LNCaP clone FGC (cell line): Measurements from ENCODE around the gene KRTAP16-1.

ENCODE experiments used
- DNase-seq: peaks from one replicate; pipeline ENCODE4 v3.0.0-alpha.2; 2011; ENCODE audit warnings: low read depth
- H3K4me3 ChIP-seq: 2 replicates; pipeline ENCODE4 v1.5.1; 2011; ENCODE audit warnings: mild to moderate bottlenecking, low read depth, low read length, control low read depth
- CTCF ChIP-seq: IDR thresholded peaks from 2 replicates; pipeline ENCODE4 v1.5.1; 2012; ENCODE audit warnings: mild to moderate bottlenecking; ENCODE audit not compliant: control insufficient read depth, insufficient read depth; ENCODE audit errors: extremely low read depth

The KRTAP16-1 gene

DNA sequence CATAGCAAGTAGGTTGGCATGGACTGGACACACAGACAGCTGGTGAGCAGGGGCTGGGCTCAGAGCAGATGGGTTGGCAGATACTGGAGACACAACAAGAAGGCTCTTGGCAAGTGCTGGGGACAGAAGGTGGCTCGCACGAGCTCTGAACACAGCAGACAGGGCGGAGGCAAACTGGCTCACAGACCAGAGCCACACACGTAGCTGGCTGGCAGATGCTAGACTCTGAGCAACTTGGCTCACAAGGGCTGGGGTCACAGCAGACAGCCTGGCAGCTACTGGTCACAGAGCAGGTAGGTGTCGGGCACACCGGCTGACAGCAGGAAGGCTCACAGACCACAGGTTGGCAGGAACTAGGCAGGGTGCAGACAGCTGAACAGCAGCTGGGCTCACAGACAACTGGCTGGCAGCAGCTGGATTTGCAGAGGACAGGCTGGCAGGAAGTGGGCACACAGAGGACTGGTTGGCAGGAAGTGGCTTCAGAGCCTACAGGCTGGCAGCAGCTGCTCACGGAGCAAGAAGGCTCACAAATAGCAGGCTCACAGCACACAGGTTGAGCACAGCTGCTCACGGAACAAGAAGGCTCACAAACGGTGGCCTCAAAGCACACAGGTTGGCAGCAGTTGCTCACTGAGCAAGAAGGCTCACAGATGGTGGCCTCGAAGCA lies 725 bp downstream of the KRTAP16-1 start:
- no peak for TF ChIP-seq CTCF
- no peak overlapping the region for H3K4me3 ChIP-seq
- no peak for DNase-seq

GRCh38 chr17:41307647-41308046 lies 1.5 kb downstream of the KRTAP16-1 start:
- DNase-seq: no peak
- no peak overlapping the region for H3K4me3 ChIP-seq
- no peak for TF ChIP-seq CTCF

- DNase-seq: no peak
- no peak for TF ChIP-seq CTCF
These were observed 5.0 kb downstream of the KRTAP16-1 start for GRCh38 chr17:41304091-41304490.

GRCh38 chr17:41302981-41303380 lies 6.1 kb downstream of the KRTAP16-1 start:
- H3K4me3 ChIP-seq: no peak overlapping the region
- no peak for DNase-seq
- TF ChIP-seq CTCF: no peak

More at GRCh38 chr17:41304091-41304490, 5.0 kb downstream of the KRTAP16-1 start:
- H3K4me3 ChIP-seq: no peak overlapping the region

DNA sequence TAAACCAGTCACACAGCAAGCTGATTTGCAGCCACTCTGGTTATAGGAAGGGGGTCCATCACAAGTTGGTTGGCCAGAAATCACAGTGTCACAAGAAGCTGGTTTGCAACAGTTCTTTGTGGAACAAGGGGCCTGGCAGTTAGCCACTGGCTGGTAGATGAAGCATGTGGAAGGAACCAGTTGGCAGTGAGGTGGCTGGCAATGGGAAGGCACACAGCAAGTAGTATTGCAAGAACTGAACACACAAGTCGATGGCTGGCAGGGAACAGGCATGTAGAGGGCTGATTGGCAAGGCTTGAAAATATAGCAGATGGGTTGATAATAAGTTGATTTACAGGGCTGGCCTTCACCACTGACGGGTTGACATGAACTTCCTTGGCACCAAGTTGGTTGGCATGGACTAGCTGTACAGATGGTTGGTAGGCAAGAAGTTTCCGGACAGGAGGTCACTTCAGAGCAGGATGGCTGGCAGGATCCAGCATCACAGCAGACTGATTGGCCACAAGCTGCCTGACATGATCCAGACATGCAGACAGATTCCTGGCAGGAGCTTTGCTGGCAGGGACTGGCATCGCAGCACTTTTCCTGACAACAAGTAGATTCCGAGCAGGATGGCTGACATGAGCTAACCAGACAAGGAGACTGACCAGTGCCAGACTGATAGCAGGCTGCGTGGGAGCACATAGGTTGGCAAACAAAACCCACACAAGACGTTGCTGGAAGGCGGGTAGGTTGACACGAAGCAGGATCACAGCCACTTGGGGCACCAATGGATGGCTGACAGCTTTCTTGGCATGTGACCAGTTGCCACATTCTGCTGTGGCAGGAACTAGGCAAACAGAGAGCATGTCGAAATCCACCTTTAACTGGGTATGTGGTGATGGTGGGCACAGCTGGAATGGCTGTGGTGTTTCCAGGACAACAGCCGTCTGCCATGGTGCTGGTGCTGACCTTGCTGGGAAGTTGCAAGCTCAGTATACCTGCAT lies 6.9 kb downstream of the KRTAP16-1 start, which contains the start of gene KRTAP29-1:
Gene KRTAP29-1 (minus strand): TSS at position 936 of the 986 bp plus-strand sequence. CDS start 0 bp downstream, at position 936.
- no peak for TF ChIP-seq CTCF
- no peak within 1 kb of the TSS for H3K4me3 ChIP-seq
- no peak for DNase-seq

- H3K4me3 ChIP-seq: no peak overlapping the region
- TF ChIP-seq CTCF: no peak
- DNase-seq: no peak
These were observed 7.8 kb downstream of the KRTAP16-1 start for GRCh38 chr17:41301204-41301790.
